ENCODE results near the gene HOMER2. TPM values are rescaled to one million over a fixed set of nuclear protein-coding genes. Genes with fewer than 3 reads are reported as not detected.

Gene HOMER2
- total RNA-seq, 1 experiment from 2014 or later, result 14.2 TPM

DNA sequence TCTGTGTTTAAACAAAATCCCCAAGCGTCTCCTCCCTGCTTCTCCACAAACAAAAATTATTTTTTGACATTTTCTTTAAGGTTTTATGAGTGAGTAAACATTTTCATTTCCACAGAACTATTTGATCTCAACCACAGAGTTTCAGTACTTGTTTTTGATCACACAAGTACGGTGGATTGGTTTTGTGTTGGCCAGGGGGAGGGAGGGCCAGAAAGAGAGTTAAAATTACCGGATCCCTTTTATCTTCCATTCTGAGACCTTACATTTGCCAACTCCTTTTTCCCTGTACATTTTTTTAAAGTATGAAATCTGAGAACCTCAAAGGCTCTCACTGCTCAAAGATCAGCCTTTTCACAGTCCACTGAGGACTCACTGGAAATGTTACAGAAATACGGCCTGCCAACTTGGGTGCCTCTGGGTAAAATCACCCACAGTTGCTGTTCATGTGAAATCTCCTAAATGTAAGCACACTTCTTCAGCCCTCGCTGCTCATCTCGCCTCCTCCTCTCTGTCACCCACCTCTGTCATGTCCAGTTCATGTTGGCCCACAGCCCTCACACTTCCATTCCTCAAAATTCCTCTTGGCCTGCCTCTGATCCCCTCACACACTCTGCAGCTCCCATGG is 1.7 kb downstream of the HOMER2 start:
- Histone ChIP-seq H2AK5ac (ENCODE audit: insufficient read length, low read length) (no peak overlapping the region), H3K79me2 (ENCODE audit: insufficient read depth, low read length) (0 out of 2 replicates have a peak, but pooled peaks cover 2% of the 10 kb centered on the region), H2BK5ac (ENCODE audit: insufficient read length, low read length) (no peak overlapping the region), H2BK20ac (ENCODE audit: low read depth, low read length, poor library complexity, severe bottlenecking) (no peak overlapping the region), H3K23ac (ENCODE audit: insufficient read length, low read depth, low read length) (no peak overlapping the region), H3K14ac (ENCODE audit: insufficient read depth, low read length) (no peak overlapping the region), H3K56ac (ENCODE audit: insufficient read length, low read depth, low read length) (no peak overlapping the region), H4K20me1 (ENCODE audit: control insufficient read depth, insufficient read depth, insufficient read length) (no peaks in the 10 kb centered on the region), H4K91ac (ENCODE audit: insufficient read length, low read depth, low read length) (no peak overlapping the region), H3K4me2 (ENCODE audit: insufficient read depth, insufficient read length, low read length) (no peak overlapping the region), H3T11ph (ENCODE audit: low read length) (no peak overlapping the region), H3K23me2 (ENCODE audit: insufficient read length, low read depth, low read length, poor library complexity, severe bottlenecking) (peaks cover 8% of the 10 kb centered on the region), H2BK15ac (ENCODE audit: low read depth, low read length) (no peak overlapping the region), H3K4ac (ENCODE audit: low read depth, low read length) (no peak overlapping the region), H3K9me3 (ENCODE audit: control insufficient read depth, low read depth, low read length) (no peaks in the 10 kb centered on the region), H2AFZ (ENCODE audit: low read length) (no peak overlapping the region), H3K9ac (ENCODE audit: extremely low read depth, insufficient read length, low read length) (no peak overlapping the region), H2BK12ac (ENCODE audit: insufficient read length, low read depth, low read length) (no peak overlapping the region), H4K8ac (replicated peaks; ENCODE audit: insufficient read length, low read depth, low read length) (no peak overlapping the region), H3K27ac (ENCODE audit: insufficient read length, low read depth, low read length) (no peak overlapping the region), H3K27me3 (ENCODE audit: insufficient read depth, low read length) (peaks cover 2% of the 10 kb centered on the region; the same call in 1 of the 2 replicates), H3K79me1 (ENCODE audit: insufficient read depth, low read depth, low read length, poor library complexity, severe bottlenecking) (no peaks in the 10 kb centered on the region), H2BK120ac (ENCODE audit: low read depth, low read length, poor library complexity, severe bottlenecking) (no peak overlapping the region), H4K5ac (ENCODE audit: insufficient read length, low read depth, low read length) (no peak overlapping the region), H3K4me1 (ENCODE audit: insufficient read depth, low read length) (no peaks in the 10 kb centered on the region), H3K18ac (ENCODE audit: insufficient read length, low read depth, low read length) (no peak overlapping the region)
- TF ChIP-seq, protein P1, sequence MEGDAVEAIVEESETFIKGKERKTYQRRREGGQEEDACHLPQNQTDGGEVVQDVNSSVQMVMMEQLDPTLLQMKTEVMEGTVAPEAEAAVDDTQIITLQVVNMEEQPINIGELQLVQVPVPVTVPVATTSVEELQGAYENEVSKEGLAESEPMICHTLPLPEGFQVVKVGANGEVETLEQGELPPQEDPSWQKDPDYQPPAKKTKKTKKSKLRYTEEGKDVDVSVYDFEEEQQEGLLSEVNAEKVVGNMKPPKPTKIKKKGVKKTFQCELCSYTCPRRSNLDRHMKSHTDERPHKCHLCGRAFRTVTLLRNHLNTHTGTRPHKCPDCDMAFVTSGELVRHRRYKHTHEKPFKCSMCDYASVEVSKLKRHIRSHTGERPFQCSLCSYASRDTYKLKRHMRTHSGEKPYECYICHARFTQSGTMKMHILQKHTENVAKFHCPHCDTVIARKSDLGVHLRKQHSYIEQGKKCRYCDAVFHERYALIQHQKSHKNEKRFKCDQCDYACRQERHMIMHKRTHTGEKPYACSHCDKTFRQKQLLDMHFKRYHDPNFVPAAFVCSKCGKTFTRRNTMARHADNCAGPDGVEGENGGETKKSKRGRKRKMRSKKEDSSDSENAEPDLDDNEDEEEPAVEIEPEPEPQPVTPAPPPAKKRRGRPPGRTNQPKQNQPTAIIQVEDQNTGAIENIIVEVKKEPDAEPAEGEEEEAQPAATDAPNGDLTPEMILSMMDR (conservative IDR thresholded peaks at IDR 0.05), result no peak
- H3K27ac Mint-ChIP-seq, result no peak overlapping the region
- H3K27me3 Mint-ChIP-seq (ENCODE audit: low read depth), result peaks cover 18% of the 10 kb centered on the region
- no CpG with 5 or more reads among the region's 6 CpGs for WGBS (ENCODE audit: extremely low coverage, insufficient read length, low lambda C conversion rate)
- no peaks in the 10 kb centered on the region for H3K9me3 Mint-ChIP-seq
- no peaks in the 10 kb centered on the region for H3K36me3 Mint-ChIP-seq (ENCODE audit: insufficient read depth in 1 of 3, low read depth in 3 of 3)
- H3K4me1 Mint-ChIP-seq, result peaks cover 2 to 8% of the 10 kb centered on the region in 2 experiments; a peak in 3 of 4 replicates
- DNase-seq, result no peak
- H3K4me3 Mint-ChIP-seq, result no peak overlapping the region

Data from H9 (cell line).